Stimulated activated effector memory CD8-positive, alpha-beta T cell treated with anti-CD3 and anti-CD28 coated beads, Interleukin-12 subunit alpha, Interleukin-12 subunit beta, amount 100 ng/mL, for 72 hours (primary cell): ENCODE results near the gene KMT5C.
A peak's percentile ranks its signal among the peaks of the same experiment; 100 is the strongest.

Source experiments
- ATAC-seq: fragments of 150-1000 bp; cut with Tn5 transposase; 2 replicates; pipeline ENCODE4 v1.10.0; 2021
- DNase-seq, 2 donors: peaks; one replicate each; pipeline ENCODE4 v3.0.0; 2021 to 2022; ENCODE audit warnings: low spot score in 2 of 2
- H3K27ac Mint-ChIP-seq: one replicate; pipeline ENCODE4 v1.8.0; 2022; ENCODE audit warnings: mild to moderate bottlenecking, mixed read lengths
- H3K36me3 Mint-ChIP-seq: one replicate; pipeline ENCODE4 v1.8.0; 2022; ENCODE audit warnings: mild to moderate bottlenecking, mixed read lengths
- H3K4me1 Mint-ChIP-seq: one replicate; pipeline ENCODE4 v1.8.0; 2022; ENCODE audit warnings: mixed read lengths
- H3K4me3 Mint-ChIP-seq: one replicate; pipeline ENCODE4 v1.8.0; 2022; ENCODE audit warnings: mild to moderate bottlenecking, mixed read lengths
- H3K9me3 Mint-ChIP-seq: one replicate; pipeline ENCODE4 v1.8.0; 2022; ENCODE audit warnings: mixed read lengths

The KMT5C gene

GRCh38 chr19:55339105-55339888 lies at the start of gene KMT5C:
Gene KMT5C (plus strand): TSS chr19:55339876. CDS start chr19:55341937, 2,061 bp downstream.
- peak; percentile 89 for ATAC-seq
- peak; percentile 98 to 100 for DNase-seq
- Mint-ChIP-seq H3K27ac (peak within 1 kb of the TSS; percentile 99), H3K4me1 (peaks cover 30% of the 10 kb centered on the region), H3K4me3 (peak within 1 kb of the TSS; percentile 81), H3K9me3 (no peaks in the 10 kb centered on the region), H3K36me3 (peaks cover 30% of the 10 kb centered on the region)

DNA sequence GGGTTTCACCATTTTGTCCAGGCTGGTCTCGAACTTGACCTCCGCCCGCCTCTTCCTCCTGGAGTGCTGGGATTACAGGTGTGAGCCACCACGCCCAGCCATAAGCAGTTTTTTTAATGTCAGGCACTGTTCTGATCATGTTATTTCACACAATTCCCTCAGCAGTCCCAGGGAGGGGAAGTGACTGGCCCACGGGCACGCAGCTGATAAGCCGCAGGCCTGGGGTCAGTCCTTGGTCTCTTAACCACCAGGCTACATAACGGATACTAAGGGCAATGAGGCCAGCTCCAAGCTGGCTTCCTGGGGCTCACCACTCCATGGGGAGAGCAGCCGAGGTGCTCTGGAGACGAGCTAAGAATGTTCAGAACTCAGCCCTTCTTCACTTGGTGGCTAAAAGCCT lies 42.4 kb upstream of the KMT5C start:
- no peaks in the 10 kb centered on the region for H3K9me3 Mint-ChIP-seq

DNA sequence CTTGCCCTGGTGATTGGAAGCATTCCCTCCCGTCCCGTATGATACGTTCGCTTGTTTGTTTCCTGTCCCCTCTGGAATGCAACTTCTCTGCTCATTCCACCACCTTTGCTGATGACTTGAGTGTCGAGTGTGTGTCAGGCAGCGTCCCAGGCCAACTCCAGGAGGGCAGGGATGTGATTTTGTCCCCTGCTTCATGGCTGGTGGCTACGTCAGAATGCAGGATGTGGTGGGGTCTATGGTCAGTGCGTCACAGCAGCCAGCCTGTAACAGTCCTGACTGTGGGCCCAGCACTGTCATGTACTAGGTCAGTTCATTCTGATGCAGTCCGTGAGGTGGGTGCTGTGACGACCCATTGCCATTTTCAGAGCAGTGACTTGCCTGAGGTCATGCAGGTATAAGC lies 39.7 kb upstream of the KMT5C start:
- Mint-ChIP-seq H3K27ac (peak overlapping the region; percentile 40), H3K4me3 (peak overlapping the region; percentile 29), H3K4me1 (peaks cover 21% of the 10 kb centered on the region), H3K36me3 (peaks cover 14% of the 10 kb centered on the region), H3K9me3 (no peaks in the 10 kb centered on the region)
- ATAC-seq = peak; percentile 49
- DNase-seq = no peak

More for the DNA sequence above, 42.4 kb upstream of the KMT5C start:
- peaks cover 14% of the 10 kb centered on the region for H3K36me3 Mint-ChIP-seq
- H3K27ac Mint-ChIP-seq = no peak overlapping the region
- ATAC-seq (no peak), DNase-seq (no peak)
- H3K4me1 Mint-ChIP-seq = peaks cover 21% of the 10 kb centered on the region
- H3K4me3 Mint-ChIP-seq = no peak overlapping the region

DNA sequence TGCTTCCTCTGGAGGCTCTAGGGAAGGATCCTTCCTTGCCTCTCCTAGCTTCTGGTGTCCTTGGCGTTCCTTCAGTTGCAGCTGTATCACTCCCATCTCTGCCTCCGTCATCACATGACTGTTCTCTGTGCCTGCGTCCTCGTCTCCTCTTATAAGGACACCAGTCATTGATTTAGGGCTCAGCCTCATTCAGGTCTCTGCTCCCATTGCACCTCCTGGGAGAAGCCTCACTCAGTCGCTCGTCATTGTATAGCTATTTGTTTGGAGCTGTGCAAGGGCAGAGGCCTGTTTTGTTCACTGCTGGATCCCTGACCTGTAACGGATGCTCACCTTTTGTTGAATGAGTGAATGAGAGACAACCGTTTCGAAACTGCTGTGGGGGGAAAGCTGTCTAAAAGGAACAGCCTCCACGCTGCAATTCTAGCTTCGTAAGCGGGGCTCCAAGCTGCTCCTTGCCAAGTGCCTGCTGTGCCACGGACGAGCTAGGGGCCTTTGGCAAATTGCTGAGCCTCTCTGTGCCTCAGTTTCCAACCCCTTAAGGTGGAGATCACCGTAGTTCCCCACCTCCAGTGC lies 38.7 kb upstream of the KMT5C start:
- Mint-ChIP-seq H3K9me3 (no peaks in the 10 kb centered on the region), H3K4me1 (peaks cover 20% of the 10 kb centered on the region), H3K4me3 (peak overlapping the region; percentile 76), H3K27ac (no peak overlapping the region), H3K36me3 (peaks cover 11% of the 10 kb centered on the region)
- DNase-seq = no peak
- ATAC-seq = no peak

DNA sequence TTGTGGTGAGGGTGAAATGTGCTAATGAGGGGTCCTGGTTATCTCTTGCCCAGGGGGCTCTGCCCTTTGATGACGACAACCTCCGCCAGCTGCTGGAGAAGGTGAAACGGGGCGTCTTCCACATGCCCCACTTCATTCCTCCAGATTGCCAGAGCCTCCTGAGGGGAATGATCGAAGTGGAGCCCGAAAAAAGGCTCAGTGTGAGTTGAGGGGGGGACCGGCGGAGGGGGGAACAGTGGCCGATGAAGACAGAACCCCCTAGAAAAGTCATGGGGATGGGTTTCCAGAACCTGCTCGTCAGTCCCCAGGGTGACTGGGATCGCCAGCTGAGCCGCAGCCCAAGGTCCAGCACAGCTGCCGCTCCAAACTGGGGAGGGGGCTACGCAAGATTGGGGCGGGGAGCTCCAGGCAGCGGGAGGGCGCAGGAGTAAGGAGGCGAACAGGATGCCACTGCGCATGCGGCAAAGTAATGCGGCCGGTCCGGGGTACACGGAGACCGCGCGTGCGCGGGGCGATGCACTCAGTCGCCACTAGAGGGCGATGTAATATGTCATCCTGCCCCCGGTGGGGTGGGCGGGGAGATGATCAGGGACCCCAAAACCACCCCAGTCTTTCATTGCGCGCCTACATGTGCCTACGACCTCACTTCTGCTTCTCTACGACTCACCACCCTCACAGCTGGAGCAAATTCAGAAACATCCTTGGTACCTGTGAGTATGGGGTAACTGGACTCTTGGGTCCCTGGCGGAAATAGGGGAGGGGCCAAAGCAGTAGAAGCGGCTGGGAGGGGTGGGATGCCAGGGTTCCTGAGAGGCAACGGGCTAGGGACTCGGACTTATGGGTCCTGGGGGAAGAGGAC lies 38.0 kb upstream of the KMT5C start:
- Mint-ChIP-seq H3K4me3 (peak overlapping the region; percentile 76), H3K4me1 (peaks cover 17% of the 10 kb centered on the region), H3K36me3 (peaks cover 8% of the 10 kb centered on the region), H3K27ac (peak overlapping the region; percentile 93), H3K9me3 (no peaks in the 10 kb centered on the region)
- ATAC-seq (peak; percentile 85), DNase-seq (peak; percentile 99 to 100)

DNA sequence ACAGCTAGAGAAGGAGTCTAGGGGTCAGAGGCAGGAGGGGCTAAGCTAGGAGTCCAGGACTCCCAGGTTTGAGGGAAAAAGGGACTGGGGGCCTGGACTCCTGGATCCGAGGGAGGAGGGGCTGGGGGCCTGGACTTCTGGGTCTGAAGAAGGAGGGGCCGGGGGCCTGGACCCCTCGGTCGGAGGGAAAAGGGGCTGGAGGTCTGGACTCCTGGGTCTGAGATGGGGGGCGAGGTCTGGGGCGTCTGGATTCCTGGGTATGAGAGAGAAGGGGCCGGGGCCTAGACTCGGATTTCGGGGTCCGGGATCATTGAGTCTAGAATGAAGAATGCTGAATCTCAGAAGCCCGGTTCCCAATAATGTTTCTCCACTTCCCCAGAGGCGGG lies 37.4 kb upstream of the KMT5C start:
- ATAC-seq (no peak), DNase-seq (no peak)
- H3K9me3 Mint-ChIP-seq = no peaks in the 10 kb centered on the region
- peaks cover 17% of the 10 kb centered on the region for H3K4me1 Mint-ChIP-seq
- H3K4me3 Mint-ChIP-seq = peak overlapping the region; percentile 76
- peaks cover 8% of the 10 kb centered on the region for H3K36me3 Mint-ChIP-seq
- H3K27ac Mint-ChIP-seq = peak overlapping the region; percentile 93

- no peaks in the 10 kb centered on the region for H3K9me3 Mint-ChIP-seq
- peaks cover 17% of the 10 kb centered on the region for H3K4me1 Mint-ChIP-seq
- peaks cover 18% of the 10 kb centered on the region for H3K36me3 Mint-ChIP-seq
- no peak overlapping the region for H3K4me3 Mint-ChIP-seq
- ATAC-seq (no peak), DNase-seq (no peak)
- H3K27ac Mint-ChIP-seq = no peak overlapping the region
These were observed 36.2 kb upstream of the KMT5C start for GRCh38 chr19:55303477-55303876.

- Mint-ChIP-seq H3K4me3 (no peak overlapping the region), H3K27ac (no peak overlapping the region), H3K9me3 (no peaks in the 10 kb centered on the region), H3K4me1 (peaks cover 17% of the 10 kb centered on the region), H3K36me3 (peaks cover 18% of the 10 kb centered on the region)
- DNase-seq (no peak), ATAC-seq (no peak)
These were observed 35.2 kb upstream of the KMT5C start for GRCh38 chr19:55304279-55304978.

DNA sequence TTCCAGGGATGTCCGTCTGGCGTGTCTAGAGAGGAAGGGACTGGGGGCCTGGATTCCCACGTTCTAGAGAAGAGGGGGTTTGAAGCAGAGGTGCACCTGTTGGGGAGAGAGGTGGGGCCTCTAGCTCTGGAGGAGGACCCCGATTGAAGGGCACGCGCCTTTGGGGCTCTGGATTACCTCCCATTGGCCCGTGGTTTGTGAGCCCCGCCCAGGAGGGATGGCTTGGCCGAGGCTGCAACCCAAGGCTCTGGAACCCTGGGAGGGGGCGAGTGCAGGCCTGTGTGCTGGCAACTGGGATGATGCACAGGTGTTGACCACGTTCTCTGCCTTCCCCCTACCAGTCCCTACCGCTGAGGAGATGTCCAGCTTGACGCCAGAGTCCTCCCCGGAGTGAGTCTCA lies 34.7 kb upstream of the KMT5C start:
- ATAC-seq (no peak), DNase-seq (no peak)
- peaks cover 18% of the 10 kb centered on the region for H3K36me3 Mint-ChIP-seq
- H3K4me1 Mint-ChIP-seq = peaks cover 13% of the 10 kb centered on the region
- no peaks in the 10 kb centered on the region for H3K9me3 Mint-ChIP-seq
- H3K4me3 Mint-ChIP-seq = no peak overlapping the region
- no peak overlapping the region for H3K27ac Mint-ChIP-seq

DNA sequence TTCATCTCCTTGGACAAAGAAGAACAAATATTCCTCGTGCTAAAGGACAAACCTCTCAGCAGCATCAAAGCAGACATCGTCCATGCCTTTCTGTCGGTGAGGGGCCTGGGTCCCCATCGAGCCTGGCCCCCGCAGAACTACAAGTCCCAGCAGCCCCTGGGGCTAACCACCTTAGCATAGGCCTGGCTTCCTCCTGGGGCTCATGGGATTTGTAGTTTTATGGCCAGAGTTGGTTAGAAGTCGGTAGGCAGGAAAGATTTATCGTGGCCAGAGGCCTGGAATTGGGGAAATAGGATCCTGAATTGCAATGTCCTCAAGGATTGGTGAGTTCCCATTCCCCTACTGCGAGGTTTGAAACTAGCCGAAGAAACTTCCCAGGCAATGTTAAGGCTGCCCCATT lies 34.2 kb upstream of the KMT5C start:
- peaks cover 11% of the 10 kb centered on the region for H3K4me1 Mint-ChIP-seq
- ATAC-seq (peak; percentile 67), DNase-seq (peak; percentile 24 to 63)
- H3K9me3 Mint-ChIP-seq = no peaks in the 10 kb centered on the region
- no peak overlapping the region for H3K27ac Mint-ChIP-seq
- peaks cover 18% of the 10 kb centered on the region for H3K36me3 Mint-ChIP-seq
- H3K4me3 Mint-ChIP-seq = no peak overlapping the region

- no peak for ATAC-seq
- Mint-ChIP-seq H3K36me3 (peaks cover 18% of the 10 kb centered on the region), H3K9me3 (no peaks in the 10 kb centered on the region), H3K27ac (no peak overlapping the region), H3K4me3 (no peak overlapping the region), H3K4me1 (peaks cover 11% of the 10 kb centered on the region)
- DNase-seq = no peak
These were observed 33.6 kb upstream of the KMT5C start for GRCh38 chr19:55305983-55306562.

DNA sequence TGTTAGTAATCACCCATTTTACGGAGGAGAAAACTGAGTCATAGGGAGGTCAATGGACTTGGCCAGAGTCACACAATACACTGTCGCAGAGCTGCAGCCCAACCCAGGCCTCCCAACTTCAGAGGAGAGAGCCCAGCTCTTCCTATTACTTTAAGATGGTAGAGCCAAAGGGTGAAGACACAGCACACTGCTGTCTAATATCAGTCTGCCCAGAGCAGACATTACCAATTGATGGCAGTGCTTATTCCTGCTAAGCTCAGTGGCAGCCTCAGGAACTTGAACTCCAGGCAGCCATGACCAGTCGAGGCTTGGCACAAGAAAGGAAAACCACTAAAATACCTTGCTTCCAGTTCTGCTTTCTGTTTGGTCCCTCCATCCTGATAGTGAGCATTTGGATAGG lies 33.0 kb upstream of the KMT5C start:
- DNase-seq (no peak), ATAC-seq (no peak)
- Mint-ChIP-seq H3K27ac (no peak overlapping the region), H3K4me1 (peaks cover 5% of the 10 kb centered on the region), H3K9me3 (no peaks in the 10 kb centered on the region), H3K36me3 (peaks cover 14% of the 10 kb centered on the region), H3K4me3 (no peak overlapping the region)

DNA sequence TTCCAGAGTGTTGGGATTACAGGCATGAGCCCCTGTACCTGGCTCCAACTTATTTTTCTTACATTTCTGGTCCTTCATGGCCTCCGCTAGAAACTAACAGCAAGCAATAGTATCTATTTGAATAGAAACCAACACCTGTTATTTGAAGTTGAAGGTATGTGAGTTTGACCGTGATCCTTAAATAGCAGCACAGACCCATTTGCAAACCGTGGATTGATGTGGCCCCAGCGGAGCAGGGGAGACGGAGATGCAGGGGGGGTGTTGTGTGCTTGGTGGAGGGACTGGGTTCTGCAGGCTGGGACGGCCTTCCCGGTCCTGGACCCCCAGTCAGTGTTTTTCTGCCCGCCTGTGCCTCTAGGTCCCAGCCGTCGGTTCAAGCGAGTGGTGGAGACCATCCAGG lies 31.4 kb upstream of the KMT5C start:
- peaks cover 10% of the 10 kb centered on the region for H3K36me3 Mint-ChIP-seq
- no peak overlapping the region for H3K27ac Mint-ChIP-seq
- no peaks in the 10 kb centered on the region for H3K4me1 Mint-ChIP-seq
- DNase-seq = no peak
- no peak for ATAC-seq
- H3K9me3 Mint-ChIP-seq = no peaks in the 10 kb centered on the region
- H3K4me3 Mint-ChIP-seq = no peak overlapping the region

DNA sequence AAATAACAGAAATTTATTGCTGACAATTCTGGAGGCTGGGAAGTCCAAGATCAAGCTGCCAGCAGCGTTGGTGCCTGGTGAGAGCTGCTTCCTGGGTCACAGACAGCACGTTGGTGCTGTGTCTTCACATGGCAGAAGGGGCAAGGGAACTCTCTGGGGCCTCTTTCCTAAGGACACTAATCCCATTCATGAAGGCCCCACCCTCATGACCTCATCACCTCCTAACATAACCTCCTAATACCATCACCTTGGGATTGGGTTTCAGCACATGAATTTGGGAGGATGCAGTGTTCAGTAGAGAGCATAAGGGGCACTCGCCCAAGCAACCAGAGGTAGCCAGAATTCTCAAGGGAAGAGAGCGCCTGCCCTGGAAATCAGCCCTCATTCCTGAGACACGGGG lies 30.2 kb upstream of the KMT5C start:
- H3K4me1 Mint-ChIP-seq = no peaks in the 10 kb centered on the region
- H3K9me3 Mint-ChIP-seq = no peaks in the 10 kb centered on the region
- H3K4me3 Mint-ChIP-seq = no peak overlapping the region
- H3K36me3 Mint-ChIP-seq = peaks cover 14% of the 10 kb centered on the region
- no peak for ATAC-seq
- DNase-seq = no peak
- H3K27ac Mint-ChIP-seq = no peak overlapping the region

DNA sequence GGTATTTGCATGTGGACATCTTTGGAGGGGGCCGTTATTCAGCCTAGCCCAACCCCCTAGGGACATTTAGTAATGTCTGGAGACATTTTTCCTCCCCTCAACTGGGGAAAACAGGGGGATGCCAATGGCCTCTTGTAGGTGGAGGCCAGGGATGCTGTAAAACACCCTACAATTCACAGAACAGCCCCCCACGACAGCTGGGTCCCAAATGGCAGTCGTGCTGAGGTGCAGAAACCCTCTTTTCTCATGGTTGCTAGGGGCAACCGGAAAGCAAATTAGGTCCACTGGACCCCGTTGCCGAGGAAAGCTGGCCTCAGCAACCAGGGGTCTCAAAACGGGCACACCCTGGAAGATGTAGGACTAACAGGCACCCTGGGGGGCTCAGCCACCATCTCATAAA lies 29.2 kb upstream of the KMT5C start:
- no peak for ATAC-seq
- H3K9me3 Mint-ChIP-seq = no peaks in the 10 kb centered on the region
- H3K27ac Mint-ChIP-seq = no peak overlapping the region

More for the DNA sequence above, 29.2 kb upstream of the KMT5C start:
- Mint-ChIP-seq H3K4me1 (no peaks in the 10 kb centered on the region), H3K4me3 (no peak overlapping the region), H3K36me3 (peaks cover 15% of the 10 kb centered on the region)
- no peak for DNase-seq
